Head of caudate nucleus (tissue), 42 donors: ENCODE measurements around the gene MAP4K2.
A peak's percentile ranks its signal among the peaks of the same experiment; 100 is the strongest.

Experiments used
- DNase-seq, 42 donors: peaks; one replicate each; pipeline versions ENCODE4 v3.0.0 to v3.0.0-alpha.2; 2020 to 2021; ENCODE audit warnings: mixed read lengths in 7 of 42
- intact Hi-C: fragments of 100-400 bp; cut with DNase I; formaldehyde crosslinking; loops from one replicate; pipeline ENCODE4 v1.15.0; 2022

MAP4K2 gene

GRCh38 chr11:64763526-64764039, 39.4 kb downstream of the MAP4K2 start:
- intact Hi-C loops = no loop called here
- peak in 7 of 42 donors; percentile 17 to 60 (median 32) for DNase-seq

- intact Hi-C loops = no loop called here
- peak in 29 of 42 donors; percentile 8 to 88 (median 62) for DNase-seq
Measured at GRCh38 chr11:64762674-64763525, 40.1 kb downstream of the MAP4K2 start.

- intact Hi-C loops = no loop called here
- DNase-seq = peak in 13 of 42 donors; percentile 28 to 67 (median 48)
Measured at GRCh38 chr11:64762277-64762673, 40.7 kb downstream of the MAP4K2 start.

- DNase-seq = peak in 8 of 42 donors; percentile 11 to 36 (median 26)
- intact Hi-C loops = no loop called here
Measured at GRCh38 chr11:64760759-64761420, 42.1 kb downstream of the MAP4K2 start.

DNA sequence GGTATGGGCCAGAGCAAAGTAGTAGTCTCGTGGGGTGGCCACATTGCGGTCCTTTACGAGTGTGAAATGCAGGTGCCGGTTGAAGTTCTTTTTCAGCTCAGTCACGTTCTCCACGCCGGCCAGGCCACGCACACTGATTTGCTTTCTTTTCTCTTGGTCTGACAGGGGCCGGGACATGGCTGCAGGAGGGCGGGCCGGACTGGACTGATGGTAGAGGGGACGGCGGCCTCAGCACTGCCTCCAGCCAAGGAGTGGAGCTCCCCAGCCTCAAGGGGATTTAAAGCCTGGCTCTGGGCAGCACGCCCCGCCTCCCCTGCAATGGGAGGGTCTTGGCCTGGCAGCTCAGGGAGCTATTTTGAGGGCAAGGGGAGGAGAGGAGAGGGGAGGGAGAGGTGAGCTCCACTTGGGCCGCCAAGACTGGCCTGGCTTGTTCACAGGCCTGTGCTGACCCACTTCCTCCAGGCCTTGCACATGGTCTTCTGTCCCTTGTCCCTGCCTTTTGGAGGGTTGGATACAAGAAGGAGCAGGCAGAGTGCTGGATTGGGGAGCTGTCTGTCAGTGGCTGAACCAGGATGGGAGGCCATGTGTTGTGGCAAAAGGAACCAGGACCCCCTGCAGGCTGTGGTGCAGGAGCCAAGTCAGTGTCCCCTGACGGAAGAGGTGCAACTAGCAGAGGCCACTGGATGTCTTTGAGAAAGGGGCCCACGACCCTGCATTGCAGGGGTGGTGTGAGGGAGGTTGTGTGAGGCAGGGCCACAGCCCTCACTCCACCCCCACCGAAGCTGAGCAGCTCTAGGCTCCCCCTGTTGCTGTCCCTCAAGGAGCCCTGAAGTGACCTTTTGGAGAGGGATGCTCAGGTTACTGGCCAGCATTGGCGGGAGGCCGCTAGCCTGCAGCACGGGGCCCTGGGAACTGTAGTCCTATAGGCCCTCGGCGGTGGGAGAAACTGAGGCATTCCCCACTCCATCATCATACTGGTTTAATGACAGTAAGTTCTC, 43.0 kb downstream of the MAP4K2 start, which contains the start of gene PYGM:
Gene PYGM, minus strand, starts transcription at position 253 of the 998 bp plus-strand sequence. Its CDS starts 76 bp downstream, at position 177.
- intact Hi-C loops = no loop called here
- peak in 32 of 42 donors; percentile 19 to 83 (median 60) for DNase-seq

DNA sequence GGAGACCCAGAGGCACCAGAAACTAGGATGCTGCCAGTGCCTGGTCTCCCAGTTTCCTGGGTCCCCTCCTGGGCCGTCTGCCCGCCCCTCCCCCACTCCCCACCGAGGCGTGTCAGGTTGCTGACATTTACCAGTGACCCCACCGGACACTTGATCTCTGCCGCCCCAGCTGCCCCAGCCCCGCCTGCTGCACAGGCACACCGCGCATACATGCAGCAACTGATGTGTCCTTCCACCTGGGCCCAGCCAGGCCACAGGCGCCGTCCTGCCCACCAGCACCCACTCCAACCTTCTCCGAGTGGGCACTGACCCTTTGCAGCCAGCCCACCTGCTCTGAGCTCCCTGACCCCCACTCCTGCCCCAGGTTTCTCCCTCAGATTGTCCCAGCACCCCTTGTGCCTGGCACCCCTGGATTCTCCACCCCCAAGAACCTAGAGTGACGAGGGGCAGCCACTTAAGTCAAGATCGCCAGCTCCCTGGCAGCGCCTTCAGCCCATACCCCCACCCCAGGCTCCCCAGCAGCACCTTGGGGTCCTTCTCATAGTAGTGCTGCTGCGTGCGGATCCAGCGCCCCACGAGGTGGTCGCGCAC, 43.8 kb downstream of the MAP4K2 start:
- intact Hi-C loops = no loop called here
- peak in 6 of 42 donors; percentile 1 to 28 (median 17) for DNase-seq

- peak in 6 of 42 donors; percentile 1 to 35 (median 24) for DNase-seq
- intact Hi-C loops = no loop called here
Measured at GRCh38 chr11:64758330-64759079, 44.5 kb downstream of the MAP4K2 start.

GRCh38 chr11:64757549-64758329, 45.3 kb downstream of the MAP4K2 start:
- intact Hi-C loops = no loop called here
- DNase-seq = peak in 6 of 42 donors; percentile 1 to 37 (median 22)

GRCh38 chr11:64755681-64756361, 47.2 kb downstream of the MAP4K2 start:
- intact Hi-C loops = no loop called here
- DNase-seq = peak in 6 of 42 donors; percentile 0 to 28 (median 6)

DNA sequence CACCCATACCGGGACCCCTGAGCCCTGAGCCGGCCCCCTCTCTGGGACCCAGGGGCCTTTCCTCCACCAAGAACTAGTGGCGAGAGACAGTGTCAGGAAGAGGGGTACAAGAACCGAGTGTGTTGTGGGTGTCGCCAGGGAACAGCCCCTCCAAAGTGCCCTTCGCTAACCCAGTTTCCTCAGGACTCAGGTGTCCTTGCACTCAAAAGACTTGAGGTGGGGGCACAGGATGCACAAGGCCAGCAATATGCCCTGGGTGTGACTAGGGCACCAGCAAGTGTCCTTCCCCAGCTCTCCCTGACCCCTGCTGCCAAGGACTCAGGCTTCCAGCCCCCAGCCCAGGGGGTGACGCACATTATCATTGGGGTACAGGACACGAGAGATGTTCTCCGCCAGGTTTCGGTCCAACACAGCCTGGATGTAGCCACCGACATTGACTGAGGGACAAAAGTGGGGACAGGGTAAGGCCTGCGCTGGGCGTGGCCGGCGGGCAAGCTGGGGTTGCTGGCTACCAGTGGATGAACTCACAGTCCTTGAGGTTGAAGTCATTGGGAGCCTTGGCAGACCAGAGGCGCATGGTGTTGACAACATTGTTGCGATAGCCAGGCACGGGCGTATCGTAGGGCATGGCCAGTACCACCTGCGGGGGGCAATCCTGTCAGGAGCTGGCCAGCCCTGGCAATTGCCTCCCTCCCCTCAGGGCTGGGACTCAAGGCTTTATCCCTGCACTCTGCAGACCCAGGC, 47.9 kb downstream of the MAP4K2 start:
- intact Hi-C loops = no loop called here
- DNase-seq = peak in 4 of 42 donors; percentile 0 to 34 (median 22)

DNA sequence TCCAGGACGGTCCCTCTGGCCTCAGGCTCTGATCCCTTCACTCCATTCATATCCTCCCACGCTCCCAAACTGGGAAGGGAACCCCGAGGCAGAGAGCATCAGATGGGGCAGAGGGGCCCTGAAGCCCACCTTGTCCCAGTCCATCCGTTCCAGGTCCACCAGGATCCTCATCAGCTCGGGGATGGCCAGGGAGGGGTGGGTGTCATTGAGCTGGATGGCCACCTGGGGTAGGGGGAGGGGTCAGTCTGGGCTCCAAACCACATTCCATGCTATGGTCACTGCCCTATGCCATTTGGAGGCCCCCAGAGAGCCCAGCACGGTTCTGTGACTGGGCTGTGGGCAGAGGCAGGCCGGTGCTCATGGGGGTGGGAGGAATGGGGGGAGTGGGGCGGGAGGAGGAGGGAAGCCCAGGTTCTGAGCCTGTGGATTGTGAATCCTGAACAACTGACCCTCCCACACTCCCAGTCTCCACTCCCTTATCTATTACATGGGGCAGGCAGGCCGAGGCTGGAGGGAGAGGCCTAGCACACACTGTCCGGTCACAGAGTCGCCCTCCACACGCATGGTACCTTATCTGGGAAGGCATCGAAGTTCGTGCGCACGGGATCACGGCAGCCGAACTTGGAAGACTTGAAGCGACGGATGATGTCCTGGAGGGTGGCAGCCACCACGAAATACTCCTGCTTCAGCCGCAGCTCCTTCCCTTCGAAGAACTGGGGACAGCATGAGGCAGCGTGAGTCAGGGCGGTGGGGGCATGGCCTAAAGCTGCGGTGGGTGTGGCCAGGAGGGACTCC, 48.7 kb downstream of the MAP4K2 start:
- peak in 1 of 42 donors; percentile 0 for DNase-seq
- intact Hi-C loops = no loop called here

GRCh38 chr11:64753380-64754123, 49.5 kb downstream of the MAP4K2 start:
- peak in 1 of 42 donors; percentile 0 for DNase-seq
- intact Hi-C loops = no loop called here

GRCh38 chr11:64753019-64753379, 50.0 kb downstream of the MAP4K2 start:
- DNase-seq = peak in 1 of 42 donors; percentile 1
- intact Hi-C loops = no loop called here
